H1 (cell line): ENCODE results near the gene KCTD17. TPM values are rescaled to one million over a fixed set of nuclear protein-coding genes. Genes with fewer than 3 reads are reported as not detected.

Experiments
- CTCF ChIA-PET: fragments of 300-600 bp; sonication (Branson Sonifier 250); formaldehyde crosslinking; loops from one replicate; lab custom pipeline; 2021; ENCODE audit not compliant: partially characterized antibody; lab: Charles Lee
- POLR2A ChIA-PET: fragments of 300-600 bp; sonication (Branson Sonifier 250); formaldehyde crosslinking; loops from one replicate; lab custom pipeline; 2021; ENCODE audit warnings: inconsistent platforms; ENCODE audit not compliant: partially characterized antibody; lab: Charles Lee
- DNase-seq, 2 experiments: peaks; one replicate each; pipeline versions ENCODE4 v3.0.0 to v3.0.0-alpha.2; 2010 to 2022; ENCODE audit warnings: low spot score in 2 of 2, low read depth in 1 of 2, mixed read lengths in 1 of 2
- FAIRE-seq: peaks from 2 replicates; lab custom pipeline; 2011; peaks lifted over from hg19 to GRCh38; lab: Jason Lieb, UNC
- H2AFZ ChIP-seq: 2 replicates; pipeline ENCODE4 v1.8.1; 2012; ENCODE audit warnings: low read length, inconsistent platforms
- H2AK5ac ChIP-seq: 2 replicates; pipeline ENCODE4 v1.6.1; 2013; ENCODE audit warnings: low read depth, low read length
- H2BK120ac ChIP-seq: replicated peaks from 2 replicates; pipeline ENCODE3; 2013; ENCODE audit warnings: low read depth, low read length, inconsistent platforms
- H2BK12ac ChIP-seq: 2 replicates; pipeline ENCODE4 v1.6.1; 2013; ENCODE audit warnings: low read depth, low read length
- H2BK15ac ChIP-seq: 2 replicates; pipeline ENCODE4 v1.6.1; 2013; ENCODE audit warnings: low read length
- H2BK20ac ChIP-seq: 2 replicates; pipeline ENCODE4 v1.6.1; 2013; ENCODE audit warnings: low read length
- H2BK5ac ChIP-seq: 2 replicates; pipeline ENCODE4 v1.6.1; 2013; ENCODE audit warnings: low read depth, low read length
- H3K14ac ChIP-seq: 2 replicates; pipeline ENCODE4 v1.6.1; 2013; ENCODE audit warnings: inconsistent platforms; ENCODE audit not compliant: insufficient read length
- H3K18ac ChIP-seq: 2 replicates; pipeline ENCODE4 v1.6.1; 2013; ENCODE audit warnings: low read length; ENCODE audit errors: extremely low read depth
- H3K23ac ChIP-seq: 2 replicates; pipeline ENCODE4 v1.6.1; 2013; ENCODE audit warnings: inconsistent platforms; ENCODE audit not compliant: insufficient read length
- H3K23me2 ChIP-seq: 2 replicates; pipeline ENCODE4 v1.6.1; 2013; ENCODE audit warnings: low read depth, low read length
- H3K27ac ChIP-seq: 2 replicates; pipeline ENCODE4 v1.6.1; 2011; ENCODE audit warnings: low read depth, low read length, inconsistent platforms
- H3K27me3 ChIP-seq, 4 experiments: replicated peaks in 1 of 4; 1 replicate in 1 of 4; 2 replicates in 3 of 4; pipeline versions ENCODE4 v1.6.1 to v1.8.1; 2011 to 2013; ENCODE audit warnings: low read length in 3 of 4, mild to moderate bottlenecking in 3 of 4, inconsistent platforms in 2 of 4, mixed read lengths in 2 of 4, moderate library complexity in 1 of 4; ENCODE audit not compliant: control insufficient read depth in 3 of 4, insufficient read depth in 3 of 4; ENCODE audit errors: extremely low read depth in 1 of 4
- H3K36me3 ChIP-seq, 4 experiments: 2 replicates each; pipeline versions ENCODE4 v1.6.1 to v1.8.1; 2011 to 2013; ENCODE audit warnings: mild to moderate bottlenecking in 4 of 4, low read length in 3 of 4, moderate library complexity in 2 of 4, control low read depth in 1 of 4, inconsistent platforms in 1 of 4; ENCODE audit not compliant: insufficient read depth in 4 of 4, control insufficient read depth in 2 of 4
- H3K4ac ChIP-seq: replicated peaks from 2 replicates; pipeline ENCODE3; 2013; ENCODE audit warnings: low read length, low read depth, mixed read lengths, inconsistent platforms; ENCODE audit not compliant: insufficient read length
- H3K4me1 ChIP-seq, 4 experiments: replicated peaks in 1 of 4; 1 replicate in 1 of 4; 2 replicates in 3 of 4; pipeline versions ENCODE4 v1.6.1 to v1.8.1; 2011 to 2013; ENCODE audit warnings: low read length in 3 of 4, inconsistent platforms in 2 of 4, mixed read lengths in 1 of 4; ENCODE audit not compliant: insufficient read depth in 4 of 4, control insufficient read depth in 3 of 4
- H3K4me2 ChIP-seq, 2 experiments: 2 replicates each; pipeline versions ENCODE4 v1.6.1 to v1.8.1; 2011 to 2013; ENCODE audit warnings: low read depth in 2 of 2, low read length in 2 of 2, control low read depth in 1 of 2, inconsistent platforms in 1 of 2, mild to moderate bottlenecking in 1 of 2; ENCODE audit not compliant: insufficient read depth in 1 of 2
- H3K4me3 ChIP-seq, 4 experiments: fragments of 200-600, 300-600 bp in 1 of 4; sonication (generic), shearing (Covaris generic), sonication (Bioruptor Twin) in 1 of 4; 2 replicates each; pipeline versions ENCODE4 v1.5.1 to v1.8.1; 2011 to 2016; ENCODE audit warnings: low read length in 4 of 4, low read depth in 3 of 4, control low read depth in 2 of 4, inconsistent platforms in 2 of 4, mild to moderate bottlenecking in 2 of 4, mixed read lengths in 1 of 4, moderate library complexity in 1 of 4; ENCODE audit not compliant: insufficient read depth in 2 of 4; ENCODE audit errors: extremely low read depth in 1 of 4
- H3K56ac ChIP-seq: replicated peaks from 2 replicates; pipeline ENCODE3; 2013; ENCODE audit warnings: low read depth, mild to moderate bottlenecking, mixed read lengths, low read length, inconsistent platforms; ENCODE audit not compliant: insufficient read length
- H3K79me1 ChIP-seq: 2 replicates; pipeline ENCODE4 v1.6.1; 2013; ENCODE audit warnings: low read depth, low read length, control low read depth
- H3K79me2 ChIP-seq, 2 experiments: 2 replicates each; pipeline versions ENCODE4 v1.6.1 to v1.8.1; 2012 to 2013; ENCODE audit warnings: low read length in 2 of 2, mild to moderate bottlenecking in 2 of 2, inconsistent platforms in 1 of 2; ENCODE audit not compliant: insufficient read depth in 2 of 2, control insufficient read depth in 1 of 2
- H3K9ac ChIP-seq, 4 experiments: replicated peaks in 1 of 4; 1 replicate in 1 of 4; 2 replicates in 3 of 4; pipeline versions ENCODE4 v1.6.1 to v1.8.1; 2011 to 2013; ENCODE audit warnings: low read depth in 3 of 4, low read length in 3 of 4, control low read depth in 2 of 4, mild to moderate bottlenecking in 2 of 4, moderate library complexity in 2 of 4, inconsistent platforms in 1 of 4; ENCODE audit errors: extremely low read depth in 1 of 4
- H3K9me3 ChIP-seq, 2 experiments: 2 replicates each; pipeline versions ENCODE4 v1.6.1 to v1.8.1; 2012 to 2013; ENCODE audit warnings: mild to moderate bottlenecking in 2 of 2, moderate library complexity in 2 of 2, control low read depth in 1 of 2, inconsistent platforms in 1 of 2, low read depth in 1 of 2, low read length in 1 of 2, mixed read lengths in 1 of 2; ENCODE audit not compliant: insufficient read depth in 2 of 2
- H4K20me1 ChIP-seq, 2 experiments: replicated peaks in 1 of 2; 2 replicates each; pipeline versions ENCODE3 to v1.8.1; 2011 to 2013; ENCODE audit warnings: inconsistent platforms in 2 of 2, low read length in 2 of 2, mild to moderate bottlenecking in 1 of 2; ENCODE audit not compliant: insufficient read depth in 2 of 2, control insufficient read depth in 1 of 2
- H4K5ac ChIP-seq: 2 replicates; pipeline ENCODE4 v1.6.1; 2013; ENCODE audit warnings: low read length, low read depth, mixed read lengths, inconsistent platforms; ENCODE audit not compliant: insufficient read length
- H4K8ac ChIP-seq: 2 replicates; pipeline ENCODE4 v1.8.0; 2013; ENCODE audit warnings: mild to moderate bottlenecking, moderate library complexity, low read length, inconsistent platforms; ENCODE audit not compliant: insufficient read depth; ENCODE audit errors: extremely low read depth
- H4K91ac ChIP-seq: replicated peaks from 2 replicates; pipeline ENCODE3; 2013; ENCODE audit warnings: low read length, mixed read lengths, inconsistent platforms; ENCODE audit not compliant: insufficient read length
- CEBPB ChIP-seq: IDR thresholded peaks from 2 replicates; pipeline ENCODE4 v1.6.1; 2012; ENCODE audit warnings: low read depth, low read length
- CHD1 ChIP-seq: IDR thresholded peaks from 2 replicates; pipeline ENCODE4 v1.6.1; 2012; ENCODE audit warnings: low read depth, low read length, improper control_type of control experiment
- CTBP2 ChIP-seq: IDR thresholded peaks from 2 replicates; pipeline ENCODE4 v1.7.0; 2011; ENCODE audit warnings: borderline replicate concordance, mild to moderate bottlenecking, moderate library complexity, mixed read lengths, low read length; ENCODE audit not compliant: insufficient read depth, insufficient read length
- EGR1 ChIP-seq: IDR thresholded peaks from 2 replicates; pipeline ENCODE4 v1.6.1; 2011; ENCODE audit warnings: low read depth, low read length, borderline replicate concordance
- EZH2 ChIP-seq: fragments of 200-600 bp; sonication (generic); IDR thresholded peaks from 2 replicates; pipeline ENCODE4 v1.7.1; 2012; ENCODE audit warnings: low read depth, mild to moderate bottlenecking, moderate library complexity, low read length, inconsistent platforms; ENCODE audit not compliant: severe bottlenecking
- HDAC6 ChIP-seq: IDR thresholded peaks from one replicate; pipeline ENCODE4 v1.7.1; 2012; ENCODE audit warnings: low read depth, mild to moderate bottlenecking, inconsistent platforms, low read length, moderate library complexity
- NRF1 ChIP-seq: IDR thresholded peaks from 2 replicates; pipeline ENCODE4 v1.6.1; 2011; ENCODE audit warnings: mild to moderate bottlenecking, low read depth, low read length, improper control_type of control experiment
- POLR2A ChIP-seq, 2 experiments: IDR thresholded peaks; 1 replicate in 1 of 2; 2 replicates in 1 of 2; pipeline ENCODE4 v1.6.1; 2011; ENCODE audit warnings: low read depth in 2 of 2, low read length in 2 of 2, mild to moderate bottlenecking in 2 of 2; ENCODE audit errors: control extremely low read depth in 1 of 2
- RNF2 ChIP-seq: fragments of 200-900, 300-1000 bp; sonication (generic); IDR thresholded peaks from 2 replicates; pipeline ENCODE4 v1.7.1; 2016; ENCODE audit warnings: borderline replicate concordance, low read depth, mild to moderate bottlenecking, antibody characterized with exemption, low read length; ENCODE audit not compliant: poor library complexity, severe bottlenecking; ENCODE audit errors: missing control alignments
- SP4 ChIP-seq: IDR thresholded peaks from 2 replicates; pipeline ENCODE4 v1.6.1; 2012; ENCODE audit warnings: low read length, inconsistent platforms
- TBP ChIP-seq: IDR thresholded peaks from 2 replicates; pipeline ENCODE4 v1.6.1; 2011; ENCODE audit warnings: low read depth, low read length, improper control_type of control experiment
- WGBS, 2 experiments: shearing (Covaris generic) in 1 of 2; methylation state at CpG; one replicate each; pipeline versions ENCODE4 v1.1.6 to v1.1.7; 2013 to 2015; ENCODE audit warnings: low lambda C conversion rate in 2 of 2, mixed read lengths in 2 of 2, inconsistent platforms in 1 of 2, low coverage in 1 of 2, missing lambda C conversion rate in 1 of 2; ENCODE audit not compliant: insufficient replicate concordance in 2 of 2, insufficient coverage in 1 of 2, insufficient read length in 1 of 2; ENCODE audit errors: extremely low coverage in 1 of 2, missing lambda C conversion rate in 1 of 2; 5-methylcytosine and 5-hydroxymethylcytosine counted together
- polyA plus RNA-seq, 7 experiments: library from polyadenylated mRNA; depleted of rRNA in 3 of 7; stranded (reverse) in 5 of 7; unstranded in 2 of 7; fragments of >200 nt in 5 of 7; fragments of 200-250 nt in 2 of 7; gene quantifications; 1 replicate in 5 of 7; 2 replicates in 1 of 7; 4 replicates in 1 of 7; pipeline versions ENCODE4 v1.2.1 to v1.2.3, GENCODE V29; 2011 to 2013; ENCODE audit warnings: missing spikeins in 2 of 7, mixed read lengths in 2 of 7
- total RNA-seq: library from RNA; stranded (reverse); fragmentation: NEBNext Ultra II Directional; extraction: Animal tissue kit (Norgen Biotek cat#: 25700); gene quantifications from 2 replicates; pipeline ENCODE4 v1.2.1, GENCODE V29; 2021
- TF ChIP-seq, protein P1 (sequence below): IDR thresholded peaks from 2 replicates; pipeline ENCODE4 v1.6.1; 2012; ENCODE audit warnings: inconsistent platforms
- TF ChIP-seq, protein P2 (sequence below): IDR thresholded peaks from 2 replicates; pipeline ENCODE4 v1.6.1; 2011; ENCODE audit warnings: low read length, improper control_type of control experiment

The KCTD17 gene
- total and polyA plus RNA-seq, 2 of the 8 experiments (the other 6 are each of a cell fraction or from before 2014, with no cell fraction given), result 39.4 to 44.0 TPM

DNA sequence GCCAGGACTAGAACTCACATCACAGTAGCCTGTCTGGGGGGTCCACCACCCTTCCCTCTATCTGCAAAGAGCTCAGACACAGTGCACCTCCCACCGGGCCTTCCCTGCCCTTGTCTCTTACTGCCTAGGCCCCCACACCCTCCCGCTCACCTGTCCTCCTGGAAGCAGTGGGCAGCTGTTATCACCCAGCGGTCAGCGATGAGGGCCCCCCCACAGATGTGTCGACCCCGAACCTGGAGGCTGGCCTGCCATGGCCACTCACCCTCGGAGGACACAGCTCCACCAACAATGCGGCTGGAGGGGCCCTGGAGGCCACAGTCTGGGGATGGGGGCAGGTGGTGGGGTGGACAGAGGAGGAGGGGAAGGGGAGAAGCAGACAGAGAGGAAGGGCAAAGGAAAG, 18.8 kb downstream of the KCTD17 start:
- Histone ChIP-seq H3K56ac (no peak overlapping the region), H3K4me3 (no peak overlapping the region), H2BK120ac (no peak overlapping the region), H2BK5ac (no peak overlapping the region), H3K9ac (no peak overlapping the region), H3K9me3 (peaks cover 0 to 3% of the 10 kb centered on the region in 2 experiments; a peak in 2 of 4 replicates), H3K18ac (no peak overlapping the region), H3K14ac (no peak overlapping the region), H2BK15ac (no peak overlapping the region), H4K5ac (no peak overlapping the region), H2BK20ac (no peak overlapping the region), H4K8ac (no peak overlapping the region), H3K23me2 (peaks cover 19% of the 10 kb centered on the region; the same call in 1 of the 2 replicates), H3K79me1 (no peaks in the 10 kb centered on the region), H2BK12ac (no peak overlapping the region), H3K23ac (no peak overlapping the region), H3K79me2 (no peaks in the 10 kb centered on the region), H4K91ac (no peak overlapping the region), H2AK5ac (no peak overlapping the region), H4K20me1 (peaks cover 0 to 15% of the 10 kb centered on the region in 2 experiments), H3K4me1 (peaks cover 2 to 10% (median 5%) of the 10 kb centered on the region in 4 experiments; a peak in 4 of 7 replicates), H3K27ac (no peak overlapping the region), H3K36me3 (no peaks in the 10 kb centered on the region), H3K4me2 (no peak overlapping the region), H2AFZ (no peak overlapping the region), H3K4ac (no peak overlapping the region), H3K27me3 (peaks cover 14 to 70% (median 63%) of the 10 kb centered on the region in 4 experiments)
- FAIRE-seq (no peak), DNase-seq (no peak)
- CTCF ChIA-PET, result interaction anchor here (1.0 to 1.7 kb wide), 3 partner anchors 8 to 127 kb away, joined by 4 to 5 read pairs (median 5); no protein-coding TSS in a partner anchor
- POLR2A ChIA-PET, result interaction anchor here (0.8 to 1.8 kb wide), 3 partner anchors 9 to 17 kb away, joined by 3 to 4 read pairs (median 3); no protein-coding TSS in a partner anchor
- 86% methylated on average over 7 of the region's 8 CpGs; no CpG with 5 or more reads in 1 of the 2 experiments for WGBS, 2 experiments
- TF ChIP-seq EZH2 (no peak), CTBP2 (no peak), TBP (no peak), EGR1 (no peak), HDAC6 (no peak), SP4 (no peak), CHD1 (no peak), NRF1 (no peak), RNF2 (no peak), CEBPB (no peak), POLR2A (IDR thresholded peaks at IDR 0.05; ENCODE audit: control extremely low read depth in 1 of 2, low read depth in 2 of 2, low read length in 2 of 2) (no peak)
- TF ChIP-seq, protein P1, sequence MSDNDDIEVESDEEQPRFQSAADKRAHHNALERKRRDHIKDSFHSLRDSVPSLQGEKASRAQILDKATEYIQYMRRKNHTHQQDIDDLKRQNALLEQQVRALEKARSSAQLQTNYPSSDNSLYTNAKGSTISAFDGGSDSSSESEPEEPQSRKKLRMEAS, result no peak
- TF ChIP-seq, protein P2, sequence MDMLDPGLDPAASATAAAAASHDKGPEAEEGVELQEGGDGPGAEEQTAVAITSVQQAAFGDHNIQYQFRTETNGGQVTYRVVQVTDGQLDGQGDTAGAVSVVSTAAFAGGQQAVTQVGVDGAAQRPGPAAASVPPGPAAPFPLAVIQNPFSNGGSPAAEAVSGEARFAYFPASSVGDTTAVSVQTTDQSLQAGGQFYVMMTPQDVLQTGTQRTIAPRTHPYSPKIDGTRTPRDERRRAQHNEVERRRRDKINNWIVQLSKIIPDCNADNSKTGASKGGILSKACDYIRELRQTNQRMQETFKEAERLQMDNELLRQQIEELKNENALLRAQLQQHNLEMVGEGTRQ, result no peak
